SK-N-SH treated with all-trans-retinoic acid at 6 μM for 48 hours (cell line): ENCODE results near the gene ATP9A.

ENCODE experiments used
- ATAC-seq: fragments of 200-7000 bp; cut with Tn5 transposase; 3 replicates; pipeline ENCODE4 v1.9.1; 2020; ENCODE audit warnings: mild to moderate bottlenecking, moderate library complexity
- BACH2 ChIP-seq: fragments of 250-450 bp; sonication (Bioruptor Pico); IDR thresholded peaks from 2 replicates; pipeline ENCODE4 v1.9.0; 2021; ENCODE audit warnings: mild to moderate bottlenecking, borderline replicate concordance
- CREB5 ChIP-seq: fragments of 250-450 bp; sonication (Bioruptor Pico); IDR thresholded peaks from 2 replicates; pipeline ENCODE4 v1.5.1; 2020; ENCODE audit warnings: low read depth, mild to moderate bottlenecking, moderate library complexity
- CSDC2 ChIP-seq: fragments of 250-450 bp; sonication (Bioruptor Pico); IDR thresholded peaks from 2 replicates; pipeline ENCODE4 v1.5.0; 2020; ENCODE audit warnings: mild to moderate bottlenecking, moderate library complexity
- CSRNP3 ChIP-seq: fragments of 250-450 bp; sonication (Bioruptor Pico); IDR thresholded peaks from 2 replicates; pipeline ENCODE4 v1.5.1; 2021; ENCODE audit warnings: mild to moderate bottlenecking, moderate library complexity
- ESRRG ChIP-seq: fragments of 250-450 bp; sonication (Bioruptor Pico); IDR thresholded peaks from 2 replicates; pipeline ENCODE4 v1.6.1; 2021; ENCODE audit warnings: mild to moderate bottlenecking
- ISL1 ChIP-seq: fragments of 250-450 bp; sonication (Bioruptor Pico); IDR thresholded peaks from 2 replicates; pipeline ENCODE4 v2.1.2; 2022; ENCODE audit warnings: mild to moderate bottlenecking, moderate library complexity
- OSR1 ChIP-seq: fragments of 250-450 bp; sonication (Bioruptor Pico); IDR thresholded peaks from 2 replicates; pipeline ENCODE4 v1.8.0; 2022; ENCODE audit warnings: moderate library complexity, mild to moderate bottlenecking, inconsistent platforms
- PATZ1 ChIP-seq: fragments of 250-450 bp; sonication (Bioruptor Pico); IDR thresholded peaks from 2 replicates; pipeline ENCODE4 v1.8.0; 2020; ENCODE audit warnings: mild to moderate bottlenecking, moderate library complexity, borderline replicate concordance
- POU6F1 ChIP-seq: fragments of 250-450 bp; sonication (Bioruptor Pico); IDR thresholded peaks from 2 replicates; pipeline ENCODE4 v1.8.0; 2021; ENCODE audit warnings: low read depth, mild to moderate bottlenecking, moderate library complexity, borderline replicate concordance
- PPARA ChIP-seq: fragments of 250-450 bp; sonication (Bioruptor Pico); IDR thresholded peaks from 2 replicates; pipeline ENCODE4 v1.5.0; 2020; ENCODE audit warnings: mild to moderate bottlenecking, borderline replicate concordance
- RARB ChIP-seq: fragments of 250-450 bp; sonication (Bioruptor Pico); IDR thresholded peaks from 2 replicates; pipeline ENCODE4 v1.8.0; 2021; ENCODE audit warnings: mild to moderate bottlenecking, moderate library complexity
- SNAI2 ChIP-seq: fragments of 250-450 bp; sonication (Bioruptor Pico); IDR thresholded peaks from 2 replicates; pipeline ENCODE4 v1.5.0; 2020; ENCODE audit warnings: mild to moderate bottlenecking, moderate library complexity
- TCF4 ChIP-seq: fragments of 250-450 bp; sonication (Bioruptor Pico); IDR thresholded peaks from 2 replicates; pipeline ENCODE4 v1.8.0; 2021; ENCODE audit warnings: mild to moderate bottlenecking, moderate library complexity, borderline replicate concordance
- TOX ChIP-seq: fragments of 250-450 bp; sonication (Bioruptor Pico); IDR thresholded peaks from 2 replicates; pipeline ENCODE4 v1.8.0; 2021; ENCODE audit warnings: mild to moderate bottlenecking, moderate library complexity, borderline replicate concordance
- TSHZ2 ChIP-seq: fragments of 250-450 bp; sonication (Bioruptor Pico); IDR thresholded peaks from 2 replicates; pipeline ENCODE4 v1.5.0; 2020; ENCODE audit warnings: mild to moderate bottlenecking, moderate library complexity
- ZC3H10 ChIP-seq: fragments of 250-450 bp; sonication (Bioruptor Pico); IDR thresholded peaks from 2 replicates; pipeline ENCODE4 v1.5.1; 2021; ENCODE audit warnings: mild to moderate bottlenecking, moderate library complexity
- ZFP3 ChIP-seq: fragments of 250-450 bp; sonication (Bioruptor Pico); IDR thresholded peaks from 2 replicates; pipeline ENCODE4 v1.5.0; 2020; ENCODE audit warnings: mild to moderate bottlenecking, moderate library complexity
- ZFP30 ChIP-seq: fragments of 450-650 bp; formaldehyde crosslinking; IDR thresholded peaks from 2 replicates; pipeline ENCODE4 v1.5.0; 2022; ENCODE audit warnings: mild to moderate bottlenecking, moderate library complexity
- ZNF565 ChIP-seq: fragments of 450-650 bp; formaldehyde crosslinking; conservative IDR thresholded peaks from 2 replicates; pipeline ENCODE4 v1.5.0; 2020; ENCODE audit warnings: low read depth, mild to moderate bottlenecking, moderate library complexity
- ZNF70 ChIP-seq: fragments of 450-650 bp; formaldehyde crosslinking; IDR thresholded peaks from 2 replicates; pipeline ENCODE4 v1.5.0; 2020; ENCODE audit warnings: mild to moderate bottlenecking, moderate library complexity
- ZNF8 ChIP-seq: fragments of 450-650 bp; formaldehyde crosslinking; IDR thresholded peaks from 2 replicates; pipeline ENCODE4 v1.5.0; 2020; ENCODE audit warnings: mild to moderate bottlenecking, moderate library complexity

Gene ATP9A

GRCh38 chr20:51616060-51616459 is 152.1 kb downstream of the ATP9A start:
- no peak for ATAC-seq
- TF ChIP-seq TCF4 (no peak), PPARA (no peak)

- no peak for ATAC-seq
- no peak for TF ChIP-seq PPARA
- TF ChIP-seq ZFP3 (CRISPR knock-in tag): no peak
- TF ChIP-seq PATZ1: no peak
- TF ChIP-seq ZC3H10 (CRISPR knock-in tag): no peak
- TF ChIP-seq ZFP30 (CRISPR knock-in tag): no peak
- no peak for TF ChIP-seq TOX
Measured at GRCh38 chr20:51614687-51615086, 153.5 kb downstream of the ATP9A start.

- no peak for ATAC-seq
- TF ChIP-seq ZNF8 (CRISPR knock-in tag) (no peak), ZFP30 (CRISPR knock-in tag) (no peak), ZNF70 (CRISPR knock-in tag) (no peak), POU6F1 (CRISPR knock-in tag) (no peak), OSR1 (no peak), TOX (no peak), ZNF565 (CRISPR knock-in tag) (no peak), CSDC2 (CRISPR knock-in tag) (no peak), ZFP3 (CRISPR knock-in tag) (no peak), PPARA (no peak), ISL1 (no peak), ZC3H10 (CRISPR knock-in tag) (no peak), RARB (CRISPR knock-in tag) (no peak), BACH2 (CRISPR knock-in tag) (no peak), TSHZ2 (CRISPR knock-in tag) (no peak), SNAI2 (no peak), TCF4 (no peak), CREB5 (CRISPR knock-in tag) (no peak)
Measured at GRCh38 chr20:51613580-51613979, 154.6 kb downstream of the ATP9A start.

- TF ChIP-seq ZFP3 (CRISPR knock-in tag): no peak
- no peak for TF ChIP-seq CSRNP3 (CRISPR knock-in tag)
- TF ChIP-seq RARB (CRISPR knock-in tag): no peak
- TF ChIP-seq, all 23 proteins: peak for 0
- no peak for ATAC-seq
Measured at GRCh38 chr20:51612896-51613295, 155.3 kb downstream of the ATP9A start.

GRCh38 chr20:51611625-51611890 is 156.6 kb downstream of the ATP9A start:
- TF ChIP-seq PPARA: no peak
- no peak for TF ChIP-seq RARB (CRISPR knock-in tag)
- no peak for TF ChIP-seq ZC3H10 (CRISPR knock-in tag)
- TF ChIP-seq SNAI2: no peak
- TF ChIP-seq POU6F1 (CRISPR knock-in tag): no peak
- no peak for TF ChIP-seq OSR1
- no peak for TF ChIP-seq ESRRG (CRISPR knock-in tag)
- TF ChIP-seq ZNF565 (CRISPR knock-in tag): no peak
- TF ChIP-seq ZNF70 (CRISPR knock-in tag): no peak
- no peak for TF ChIP-seq ZFP30 (CRISPR knock-in tag)
- TF ChIP-seq, all 23 proteins: peak for 0
- no peak for ATAC-seq
